ENCODE results near the gene VTI1A. TPM values are rescaled to one million over a fixed set of nuclear protein-coding genes. Genes with fewer than 3 reads are reported as not detected.

Gene VTI1A
- total and polyA plus RNA-seq, 2 experiments from 2014 or later: 26.8 to 31.0 TPM

DNA sequence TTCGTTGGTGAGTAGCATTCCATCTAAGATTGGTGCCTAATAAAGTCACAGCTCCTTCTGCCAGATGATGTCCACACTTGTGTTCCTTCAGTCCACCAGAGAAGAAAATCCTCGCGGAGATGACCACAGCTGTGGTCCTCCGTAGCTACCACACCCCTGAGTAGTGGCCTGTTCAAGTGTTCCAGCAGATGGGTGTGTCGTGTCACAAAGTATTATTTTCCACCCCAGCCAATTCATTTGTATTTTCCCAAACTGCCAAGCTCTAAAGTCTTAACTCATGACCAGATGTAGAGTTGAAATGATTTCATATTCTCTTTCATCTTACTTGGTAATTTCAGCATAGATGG, 251.8 kb downstream of the VTI1A start:
- TF ChIP-seq EZH2phosphoT487 (IDR thresholded peaks at IDR 0.05; ENCODE audit: unreplicated experiment): no peak
- TF ChIP-seq STAT1 (IDR thresholded peaks at IDR 0.05; ENCODE audit: unreplicated experiment): no peak
- no peak for TF ChIP-seq ZNF114 (CRISPR knock-in tag; IDR thresholded peaks at IDR 0.05)
- TF ChIP-seq NANOG (IDR thresholded peaks at IDR 0.05; ENCODE audit: borderline replicate concordance): no peak
- TF ChIP-seq POLR2AphosphoS5 (IDR thresholded peaks at IDR 0.05; ENCODE audit: low read depth): no peak
- no peak for TF ChIP-seq EZH2 (IDR thresholded peaks at IDR 0.05; ENCODE audit: low read depth, unreplicated experiment)
- TF ChIP-seq CTCF (conservative IDR thresholded peaks at IDR 0.05; ENCODE audit: low read depth in 2 of 2): no peak
- TF ChIP-seq ZNF462 (CRISPR knock-in tag; IDR thresholded peaks at IDR 0.05): no peak
- no peak for TF ChIP-seq ZNF331 (CRISPR knock-in tag; IDR thresholded peaks at IDR 0.05; ENCODE audit: low read depth)
- TF ChIP-seq REST (IDR thresholded peaks at IDR 0.05; ENCODE audit: unreplicated experiment): no peak
- TF ChIP-seq ETS1 (IDR thresholded peaks at IDR 0.05): no peak
- no peak for TF ChIP-seq CREB1 (CRISPR knock-in tag; IDR thresholded peaks at IDR 0.05; ENCODE audit: low read depth)
- no peak for TF ChIP-seq JUNB (IDR thresholded peaks at IDR 0.05; ENCODE audit: unreplicated experiment)
- Histone ChIP-seq H4K20me1 (replicated peaks; ENCODE audit: insufficient read depth) (no peaks in the 10 kb centered on the region), H3K36me3 (ENCODE audit: insufficient read depth) (no peaks in the 10 kb centered on the region), H3K4me1 (ENCODE audit: insufficient read depth) (no peaks in the 10 kb centered on the region), H3K79me2 (replicated peaks; ENCODE audit: insufficient read depth) (no peaks in the 10 kb centered on the region), H3F3A (replicated peaks; ENCODE audit: low read depth) (no peaks in the 10 kb centered on the region), H3K9me2 (ENCODE audit: insufficient read depth) (no peaks in the 10 kb centered on the region), H3K27me3 (ENCODE audit: insufficient read depth) (no peaks in the 10 kb centered on the region), H2AFZ (no peak overlapping the region), H3K4me2 (no peak overlapping the region), H3K4me3 (no peak overlapping the region), H3K27ac (ENCODE audit: low read depth) (no peak overlapping the region)
- Mint-ChIP-seq H3K4me3 (no peak overlapping the region), H3K36me3 (ENCODE audit: low read depth) (no peaks in the 10 kb centered on the region), H3K4me1 (peaks cover 5% of the 10 kb centered on the region; the same call in 2 of the 3 replicates), H3K27me3 (ENCODE audit: insufficient read depth, low read depth, poor library complexity) (no peaks in the 10 kb centered on the region), H3K9me3 (no peaks in the 10 kb centered on the region), H3K27ac (no peak overlapping the region)
- ATAC-seq (no peak), DNase-seq (ENCODE audit: low spot score) (no peak)
